ENCODE results near the gene LCN15.
"Not testable (repeated sequence)": the region's sequence is repeated elsewhere in the genome, so short reads cannot be mapped to it uniquely, and the experiment has no call there.

LCN15 gene

GRCh38 chr9:136775191-136775590 is 10.9 kb upstream of the LCN15 start:
- no peak for DNase-seq (ENCODE audit: low read depth in 4 of 4, low spot score in 1 of 4)

GRCh38 chr9:136774416-136775045 is 10.2 kb upstream of the LCN15 start:
- DNase-seq (ENCODE audit: low read depth in 4 of 4, low spot score in 1 of 4): no peak

- DNase-seq (ENCODE audit: low read depth in 4 of 4, low spot score in 1 of 4): no peak
Observed at GRCh38 chr9:136773386-136774044, 9.2 kb upstream of the LCN15 start.

- no peak for DNase-seq (ENCODE audit: low read depth in 4 of 4, low spot score in 1 of 4)
Observed at GRCh38 chr9:136771907-136772415, 7.6 kb upstream of the LCN15 start.

GRCh38 chr9:136769710-136770191 is 5.4 kb upstream of the LCN15 start:
- DNase-seq (ENCODE audit: low read depth in 4 of 4, low spot score in 1 of 4): peak in 3 of 4 experiments; percentile 33 to 53 (median 50)

- DNase-seq (ENCODE audit: low read depth in 4 of 4, low spot score in 1 of 4): peak in 1 of 4 experiments; percentile 46
Observed at GRCh38 chr9:136766410-136767120, 2.2 kb upstream of the LCN15 start.

GRCh38 chr9:136765745-136766409 is 1.6 kb upstream of the LCN15 start:
- not testable (repeated sequence) for DNase-seq (ENCODE audit: low read depth in 4 of 4, low spot score in 1 of 4)

GRCh38 chr9:136765041-136765440 is 723 bp upstream of the LCN15 start:
- no peak for DNase-seq (ENCODE audit: low read depth in 4 of 4, low spot score in 1 of 4)

GRCh38 chr9:136763649-136764035 is 676 bp downstream of the LCN15 start:
- no peak for DNase-seq (ENCODE audit: low read depth in 4 of 4, low spot score in 1 of 4)

GRCh38 chr9:136762915-136763648 is 1.2 kb downstream of the LCN15 start:
- peak in 2 of 4 experiments; percentile 44 to 57 for DNase-seq (ENCODE audit: low read depth in 4 of 4, low spot score in 1 of 4)

GRCh38 chr9:136762221-136762691 is 2.1 kb downstream of the LCN15 start:
- DNase-seq (ENCODE audit: low read depth in 4 of 4, low spot score in 1 of 4): no peak

- DNase-seq (ENCODE audit: low read depth in 4 of 4, low spot score in 1 of 4): no peak
Observed at GRCh38 chr9:136761545-136761981, 2.8 kb downstream of the LCN15 start.

- DNase-seq (ENCODE audit: low read depth in 4 of 4, low spot score in 1 of 4): peak in 1 of 4 experiments; percentile 31
Observed at GRCh38 chr9:136760834-136761544, 3.3 kb downstream of the LCN15 start.

GRCh38 chr9:136760424-136760823 is 3.9 kb downstream of the LCN15 start:
- DNase-seq (ENCODE audit: low read depth in 4 of 4, low spot score in 1 of 4): no peak

- DNase-seq (ENCODE audit: low read depth in 4 of 4, low spot score in 1 of 4): no peak
Observed at GRCh38 chr9:136759436-136760325, 4.6 kb downstream of the LCN15 start.

GRCh38 chr9:136759001-136759400 is 5.3 kb downstream of the LCN15 start:
- DNase-seq (ENCODE audit: low read depth in 4 of 4, low spot score in 1 of 4): no peak

GRCh38 chr9:136757751-136758140 is 6.6 kb downstream of the LCN15 start:
- DNase-seq (ENCODE audit: low read depth in 4 of 4, low spot score in 1 of 4): no peak

GRCh38 chr9:136757328-136757727 is 7.0 kb downstream of the LCN15 start:
- DNase-seq (ENCODE audit: low read depth in 4 of 4, low spot score in 1 of 4): no peak

- no peak for DNase-seq (ENCODE audit: low read depth in 4 of 4, low spot score in 1 of 4)
Observed at GRCh38 chr9:136756836-136757235, 7.5 kb downstream of the LCN15 start.
